Epithelial cell of proximal tubule (primary cell): ENCODE results near the gene IL17C. TPM values are rescaled to one million over a fixed set of nuclear protein-coding genes. Genes with fewer than 3 reads are reported as not detected.

ENCODE experiments used
- DNase-seq: peaks from one replicate; pipeline ENCODE4 v3.0.0-alpha.2; 2011; ENCODE audit warnings: low read depth
- H3K4me3 ChIP-seq: 2 replicates; pipeline ENCODE4 v1.5.1; 2011; ENCODE audit warnings: low read depth, mild to moderate bottlenecking, low read length
- CTCF ChIP-seq: conservative IDR thresholded peaks from 2 replicates; pipeline ENCODE4 v1.5.1; 2012; ENCODE audit warnings: low read depth, mild to moderate bottlenecking, low read length
- total RNA-seq: library from RNA; depleted of rRNA; stranded (reverse); fragments of >200 nt; gene quantifications from 2 replicates; pipeline ENCODE4 v1.2.3, GENCODE V29; 2015

IL17C gene
- total RNA-seq, 1 donor from 2014 or later: 0.17 TPM

DNA sequence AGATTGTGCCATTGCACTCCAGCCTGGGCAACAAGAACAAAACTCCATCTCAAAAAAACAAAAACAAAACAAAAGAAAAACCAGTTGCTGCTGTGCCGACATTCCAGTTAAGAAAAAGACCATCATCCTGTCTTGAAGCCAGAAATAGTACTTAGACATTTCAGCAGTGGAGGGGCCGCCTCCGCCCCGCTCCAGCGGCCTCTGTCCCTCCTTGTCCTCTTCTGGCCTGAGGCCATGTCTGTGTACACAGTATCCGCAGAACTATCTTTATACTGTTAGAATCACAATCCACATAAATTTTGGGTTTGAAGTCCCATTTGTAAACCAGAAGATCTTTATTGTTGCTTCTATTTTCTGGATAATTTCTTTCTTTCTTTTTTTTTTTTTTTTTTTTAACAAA is 43.3 kb upstream of the IL17C start:
- no peak for DNase-seq
- H3K4me3 ChIP-seq: no peak overlapping the region
- no peak for TF ChIP-seq CTCF

DNA sequence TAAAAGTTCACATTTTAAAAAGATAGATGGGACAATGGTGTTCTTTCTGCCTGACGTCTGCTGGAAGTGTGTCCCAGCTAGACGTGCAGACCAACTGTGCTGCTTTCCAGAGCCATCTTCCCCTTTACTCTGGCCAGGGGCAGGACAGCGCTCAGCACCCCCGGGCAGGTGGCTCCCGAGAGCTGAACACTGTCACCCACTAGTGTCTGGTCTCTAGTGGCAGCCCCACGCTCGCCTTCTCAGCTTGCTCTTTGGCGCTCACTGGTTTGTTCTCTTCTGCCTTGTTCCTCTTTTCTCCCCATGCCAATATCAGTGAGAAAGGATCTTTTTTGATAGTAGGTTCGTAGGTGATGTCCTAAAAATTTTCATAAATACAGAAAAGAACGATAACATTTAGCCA is 42.5 kb upstream of the IL17C start:
- no peak for TF ChIP-seq CTCF
- no peak overlapping the region for H3K4me3 ChIP-seq
- no peak for DNase-seq

- H3K4me3 ChIP-seq: no peak overlapping the region
- no peak for DNase-seq
- no peak for TF ChIP-seq CTCF
Measured at GRCh38 chr16:88596483-88596882, 41.9 kb upstream of the IL17C start.

DNA sequence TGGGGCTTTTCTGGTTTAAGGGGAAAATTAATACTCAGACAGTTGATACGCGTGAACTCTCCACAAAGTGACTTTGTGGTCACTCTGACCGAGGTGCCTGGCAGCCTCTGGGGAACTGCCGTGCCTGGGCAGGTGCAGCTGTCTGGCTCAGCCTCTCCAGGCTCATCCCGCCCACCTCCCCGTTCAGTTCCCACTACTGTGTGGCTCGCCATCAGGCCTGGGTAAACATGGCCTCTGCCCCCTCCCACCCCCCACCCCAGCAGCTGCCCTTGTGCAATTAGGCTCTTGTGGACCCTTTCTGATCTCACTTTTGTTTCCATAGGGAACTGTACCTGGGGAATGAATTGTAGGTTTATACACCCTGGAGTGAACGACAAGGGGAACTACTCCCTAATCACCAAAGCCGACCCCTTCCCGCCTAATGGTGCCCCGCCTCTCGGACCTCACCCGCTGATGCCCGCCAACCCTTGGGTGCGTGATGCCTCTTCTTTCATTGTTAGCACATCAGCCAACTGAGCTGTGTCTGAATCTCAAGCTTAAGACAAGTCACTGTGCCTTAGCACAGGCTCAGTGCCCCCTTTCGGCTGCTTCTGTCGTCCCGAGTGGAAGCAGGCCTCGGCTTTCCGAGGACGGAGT is 40.4 kb upstream of the IL17C start:
- no peak for TF ChIP-seq CTCF
- H3K4me3 ChIP-seq: no peak overlapping the region
- no peak for DNase-seq

GRCh38 chr16:88599092-88599733 is 39.2 kb upstream of the IL17C start:
- DNase-seq: no peak

DNA sequence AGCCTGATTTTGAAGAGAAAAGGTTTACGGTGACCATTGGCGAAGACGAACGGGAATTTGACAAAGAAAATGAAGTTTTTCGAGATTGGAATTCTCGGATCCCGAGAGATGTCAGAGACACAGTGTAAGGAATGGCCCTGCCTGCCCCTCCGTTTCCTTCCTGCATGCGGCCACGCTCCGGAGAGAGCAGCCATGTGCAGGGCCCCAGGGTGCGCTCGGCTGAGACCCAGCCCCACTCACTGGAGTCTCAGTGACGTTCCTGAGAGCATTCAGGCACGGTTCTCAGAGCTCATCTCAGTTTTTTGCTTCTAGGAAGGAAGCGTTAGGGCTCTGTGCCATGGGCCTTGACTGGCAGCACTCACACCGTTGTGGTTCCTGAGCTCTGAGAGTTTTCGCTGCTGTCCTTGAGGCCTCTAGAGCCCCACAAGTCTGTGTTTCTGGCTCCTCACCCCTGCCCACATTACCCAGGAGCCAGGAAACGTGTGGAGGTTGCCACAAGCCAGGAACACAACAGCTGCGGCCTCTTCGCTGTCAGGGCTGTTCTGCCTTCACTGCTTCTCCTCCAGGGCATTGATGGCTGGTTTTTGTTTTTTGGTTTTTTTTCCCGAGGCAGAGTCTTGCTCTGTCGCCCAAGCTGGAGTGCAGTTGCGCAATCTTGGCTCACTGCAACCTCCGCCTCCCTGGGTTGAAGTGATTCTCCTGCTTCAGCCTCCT is 38.4 kb upstream of the IL17C start:
- H3K4me3 ChIP-seq: no peak overlapping the region
- DNase-seq: no peak
- TF ChIP-seq CTCF: no peak

More at GRCh38 chr16:88599092-88599733, 39.2 kb upstream of the IL17C start:
- TF ChIP-seq CTCF: no peak
- no peak overlapping the region for H3K4me3 ChIP-seq
